GM21390 (cell line): Measurements from ENCODE around the gene RNF144A.
A peak's percentile ranks its signal among the peaks of the same experiment; 100 is the strongest.

Source experiments
- ATAC-seq: cut with Tn5 transposase; IDR thresholded peaks from one replicate; pipeline ENCODE4 v1.9.1; 2021; ENCODE audit not compliant: unreplicated experiment

Gene RNF144A

GRCh38 chr2:7040547-7040946 is 123.3 kb downstream of the RNF144A start:
- no peak for ATAC-seq

DNA sequence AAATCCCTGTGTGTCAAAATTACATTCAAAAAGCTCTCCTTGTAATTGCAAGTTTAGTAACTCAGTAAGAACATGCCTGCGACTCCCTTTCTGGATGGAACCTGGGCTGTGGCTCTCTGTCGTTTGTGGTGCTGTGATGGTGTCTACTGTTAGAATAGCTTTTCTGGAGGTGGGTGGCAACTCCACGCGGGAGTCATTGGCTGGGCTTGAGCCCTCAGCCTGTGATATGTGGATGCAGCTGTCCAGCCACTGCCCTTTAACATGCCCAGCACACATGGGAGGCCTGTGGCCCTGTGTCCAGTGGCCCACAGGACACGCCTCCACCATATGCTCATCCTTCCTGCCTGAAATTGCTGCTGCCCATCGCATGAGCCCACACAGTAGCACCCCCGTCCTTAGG is 124.2 kb downstream of the RNF144A start:
- ATAC-seq = no peak

- ATAC-seq = no peak
Observed at GRCh38 chr2:7043690-7044089, 126.5 kb downstream of the RNF144A start.

DNA sequence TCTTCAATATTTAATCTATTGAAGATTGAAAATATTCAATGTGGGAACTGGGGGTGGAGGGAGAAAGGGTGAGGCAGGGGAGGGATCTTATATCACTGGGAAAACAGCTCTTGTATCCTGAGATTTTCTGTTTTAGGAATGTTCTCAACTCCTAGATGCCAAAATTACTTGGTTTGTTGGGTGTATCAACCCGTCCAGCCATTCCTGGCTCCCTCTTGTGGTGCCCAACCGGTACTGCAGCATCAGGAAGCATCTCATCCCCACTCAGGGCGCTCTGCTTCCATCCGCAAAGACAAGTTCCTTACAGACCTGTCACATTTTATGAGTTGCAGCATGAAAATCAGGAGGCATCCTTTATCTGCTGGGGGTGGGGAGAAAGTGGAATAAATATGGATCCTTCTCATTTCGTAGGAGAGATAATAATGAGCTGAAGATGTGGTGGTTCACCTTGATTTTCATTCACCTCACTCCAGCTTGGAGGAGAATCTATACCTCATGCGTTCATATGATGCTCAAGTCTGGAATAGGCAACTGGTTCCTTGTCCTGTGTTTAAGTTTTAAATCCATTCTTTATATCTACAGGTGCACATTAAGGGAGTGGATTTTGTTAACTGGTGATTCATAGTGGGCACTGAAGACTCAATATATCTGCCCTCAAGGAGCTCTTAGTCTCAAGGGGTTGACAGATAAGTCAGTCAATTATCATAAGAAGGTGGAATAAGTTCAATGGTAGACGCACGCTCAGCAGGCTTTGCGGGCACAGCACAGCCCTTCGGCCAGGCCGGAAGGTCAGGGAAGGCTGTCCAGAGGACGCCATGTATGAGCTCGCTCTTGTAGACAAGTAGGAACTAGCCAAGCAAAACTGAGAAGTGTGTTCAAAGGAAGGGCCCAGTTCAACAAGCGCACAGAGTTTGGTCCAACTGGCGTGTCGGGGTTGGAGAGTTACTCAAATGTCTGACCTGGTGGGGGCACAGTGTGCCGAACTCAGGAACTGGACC is 127.3 kb downstream of the RNF144A start:
- ATAC-seq = peak; percentile 64

DNA sequence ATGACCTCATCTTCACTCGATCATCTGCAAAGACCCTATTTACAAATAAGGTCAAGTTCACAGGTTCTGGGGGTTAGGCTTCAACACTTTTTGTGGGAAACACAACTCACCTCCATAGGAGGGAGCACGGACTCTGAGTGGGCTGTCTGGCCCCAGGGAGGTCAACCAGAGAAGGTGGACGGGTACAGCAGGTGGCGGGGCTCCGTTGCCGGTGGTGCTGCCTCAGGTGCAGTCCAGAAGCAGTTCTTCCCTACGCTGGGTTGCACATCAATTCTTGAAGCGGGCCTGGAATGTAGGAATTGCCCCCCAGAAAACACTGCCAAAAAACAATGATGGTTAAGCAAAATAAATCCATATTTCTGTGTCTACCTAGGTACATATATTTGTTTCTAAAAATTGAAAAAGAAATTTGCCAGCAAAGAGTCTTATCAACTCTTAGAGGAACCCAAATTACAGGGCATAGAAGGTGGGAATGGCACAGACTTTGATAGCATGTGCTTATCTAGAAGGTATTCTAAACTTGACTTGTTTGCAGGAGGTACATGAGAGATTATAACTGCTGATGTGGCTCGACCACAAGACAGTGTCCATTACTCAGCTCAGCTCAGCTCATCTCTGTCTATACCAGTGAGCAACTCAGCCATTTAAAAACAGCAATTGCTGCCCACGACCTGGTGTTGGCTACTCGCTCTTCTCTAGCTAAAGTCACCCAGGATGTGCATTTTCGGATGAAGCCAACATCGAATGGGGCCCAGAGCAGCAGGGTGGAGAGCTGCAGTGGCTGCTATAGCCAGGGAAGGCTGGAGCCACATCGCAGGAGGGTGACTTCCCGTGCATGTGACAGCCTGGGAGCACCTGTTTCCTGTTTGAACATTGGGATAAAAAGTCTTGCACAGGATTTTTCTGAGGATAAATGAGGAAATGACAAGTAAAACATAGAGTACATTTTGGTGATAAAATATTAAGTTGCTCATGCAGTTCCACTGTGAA is 128.7 kb downstream of the RNF144A start:
- no peak for ATAC-seq

DNA sequence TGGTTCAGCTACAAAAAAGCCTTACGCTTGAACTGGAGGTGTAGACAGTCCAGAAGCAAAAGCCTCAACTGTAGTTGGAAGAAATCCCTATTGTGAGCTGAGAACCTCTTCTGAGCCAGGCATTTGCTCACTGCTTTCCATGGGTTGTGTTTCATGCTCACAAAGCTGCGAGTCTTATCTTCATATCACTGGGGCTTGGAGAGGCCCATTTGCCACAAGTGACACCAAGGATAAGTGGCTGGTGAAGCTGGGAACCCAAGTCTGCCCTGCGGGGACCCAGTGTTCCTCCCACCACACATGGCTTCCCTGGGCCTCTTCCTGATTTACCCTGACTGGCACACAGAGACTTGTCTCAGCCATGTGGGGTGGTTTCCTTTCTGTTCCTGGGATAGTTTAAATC is 130.4 kb downstream of the RNF144A start:
- ATAC-seq = no peak

GRCh38 chr2:7048762-7049294 is 131.6 kb downstream of the RNF144A start:
- ATAC-seq = no peak

GRCh38 chr2:7052404-7052803 is 135.2 kb downstream of the RNF144A start:
- peak; percentile 84 for ATAC-seq

DNA sequence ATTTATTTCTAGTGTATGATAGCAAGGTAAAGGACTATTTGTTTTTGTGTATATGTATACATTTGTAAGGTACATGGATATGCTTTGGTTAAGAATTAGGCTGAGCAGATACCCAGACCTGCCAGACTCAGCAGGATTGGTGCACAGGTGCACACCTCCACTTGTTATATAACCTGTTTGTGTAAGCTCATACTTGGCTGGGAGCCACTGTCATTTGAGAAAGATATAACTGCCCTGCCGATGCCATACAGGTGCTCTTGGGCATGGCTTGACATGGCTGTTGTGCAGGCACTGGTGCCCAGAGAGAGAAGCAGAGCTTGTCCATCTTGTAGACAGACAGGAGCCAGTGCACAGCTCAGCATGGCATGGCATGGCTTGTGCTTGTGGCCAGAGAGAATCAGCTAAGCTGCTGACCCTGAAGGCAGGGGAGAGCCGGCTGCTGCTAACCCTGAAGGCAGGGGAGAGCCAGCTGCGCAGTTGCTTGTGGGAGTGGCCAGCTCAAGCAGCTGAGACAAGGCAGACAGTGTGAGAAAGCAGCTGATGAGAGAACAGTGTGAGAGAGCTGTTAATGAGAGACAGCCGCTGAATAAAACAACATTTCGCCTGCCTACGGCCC is 136.5 kb downstream of the RNF144A start:
- no peak for ATAC-seq

- ATAC-seq = peak; percentile 63
Observed at GRCh38 chr2:7057865-7058400, 140.7 kb downstream of the RNF144A start.

DNA sequence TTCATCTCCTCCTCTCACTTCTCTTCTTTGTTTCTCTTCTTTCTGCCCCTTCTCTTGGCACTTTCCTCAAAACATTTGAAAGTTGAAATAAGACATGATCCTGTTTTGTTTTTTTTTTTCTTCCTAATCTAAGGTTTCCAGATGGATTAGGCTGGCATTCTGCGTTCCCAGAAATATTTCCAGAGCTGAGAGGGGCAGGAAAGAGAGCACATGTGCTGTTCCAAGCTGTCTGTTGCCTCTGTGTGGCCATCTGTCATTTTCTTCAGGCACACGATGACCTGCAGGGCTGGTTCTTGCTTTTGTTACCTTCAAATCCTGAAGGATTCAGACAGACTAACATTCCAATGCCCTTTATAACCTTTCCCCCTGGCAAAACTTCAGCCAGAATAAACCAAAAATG is 142.9 kb downstream of the RNF144A start:
- no peak for ATAC-seq

DNA sequence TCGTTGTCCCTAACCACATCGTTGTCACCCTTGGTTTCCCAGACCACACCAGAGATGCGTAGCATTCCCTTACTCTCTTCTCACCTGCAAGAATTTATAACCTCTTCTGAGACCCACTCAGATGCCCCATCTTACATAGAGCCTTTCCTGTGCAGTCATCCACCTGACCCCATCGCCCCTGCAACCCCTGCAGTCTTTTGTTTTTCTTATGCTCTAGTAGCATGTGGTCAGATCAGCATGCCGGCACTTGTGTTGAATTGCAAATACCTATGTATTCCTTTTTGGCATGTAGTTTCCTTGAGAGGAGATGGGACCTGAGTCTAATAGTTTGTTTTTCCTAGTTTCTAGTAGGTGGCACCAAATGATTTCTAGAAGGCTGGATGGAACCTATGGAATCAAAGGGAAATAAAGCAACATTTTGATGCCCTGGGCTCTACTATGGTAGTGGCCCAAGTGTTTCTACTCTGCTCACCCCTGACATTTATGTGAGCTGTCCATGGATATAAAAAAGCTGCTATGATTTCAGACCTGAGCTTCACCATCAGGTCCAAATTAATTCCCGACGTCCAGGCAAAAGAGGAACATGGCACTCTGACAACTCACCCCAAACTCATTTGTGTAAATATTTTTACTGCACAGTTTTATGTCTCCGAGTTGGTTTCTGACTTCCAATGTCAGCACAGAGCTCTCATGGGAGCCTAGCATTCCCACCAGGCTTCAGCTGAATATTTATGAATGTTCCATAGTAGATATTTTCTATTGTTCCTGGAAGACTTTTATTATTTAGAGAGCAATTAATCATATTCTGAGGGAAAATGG is 143.6 kb downstream of the RNF144A start:
- no peak for ATAC-seq

DNA sequence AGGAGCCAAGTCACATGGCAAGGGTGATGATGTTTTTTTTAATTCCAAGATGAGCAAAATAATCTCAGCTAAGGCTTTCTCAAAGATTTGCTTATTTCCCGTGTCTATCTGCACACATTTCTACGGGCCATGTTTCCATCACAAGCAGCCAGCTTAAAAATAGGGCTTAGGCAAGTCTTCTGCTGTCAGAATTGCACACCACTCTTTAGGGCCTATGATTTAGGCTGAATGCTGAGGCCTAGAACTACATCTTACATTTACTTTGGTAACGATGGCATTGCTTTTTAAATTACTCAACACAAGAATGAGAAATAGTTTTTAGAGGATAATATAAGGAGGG is 144.2 kb downstream of the RNF144A start:
- no peak for ATAC-seq

DNA sequence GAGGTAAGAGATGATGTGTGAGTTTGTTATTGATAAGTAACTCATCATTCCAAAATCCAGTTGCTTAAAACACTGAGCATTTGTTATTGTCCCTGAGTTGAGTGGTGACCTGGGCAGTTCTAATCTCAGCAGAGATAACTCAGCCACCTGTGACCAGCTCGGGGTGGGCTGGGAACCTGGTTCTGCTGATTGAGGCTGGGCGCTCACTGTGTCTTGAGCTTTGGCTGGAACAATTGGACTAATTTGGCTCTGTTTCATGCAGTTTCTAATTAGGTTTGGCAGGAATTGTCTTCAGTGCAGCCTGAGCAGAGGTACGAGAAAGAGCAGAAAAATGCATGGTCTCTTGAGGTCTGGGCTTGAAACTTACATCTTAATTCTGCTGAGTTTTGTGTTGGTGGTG is 144.7 kb downstream of the RNF144A start:
- no peak for ATAC-seq

DNA sequence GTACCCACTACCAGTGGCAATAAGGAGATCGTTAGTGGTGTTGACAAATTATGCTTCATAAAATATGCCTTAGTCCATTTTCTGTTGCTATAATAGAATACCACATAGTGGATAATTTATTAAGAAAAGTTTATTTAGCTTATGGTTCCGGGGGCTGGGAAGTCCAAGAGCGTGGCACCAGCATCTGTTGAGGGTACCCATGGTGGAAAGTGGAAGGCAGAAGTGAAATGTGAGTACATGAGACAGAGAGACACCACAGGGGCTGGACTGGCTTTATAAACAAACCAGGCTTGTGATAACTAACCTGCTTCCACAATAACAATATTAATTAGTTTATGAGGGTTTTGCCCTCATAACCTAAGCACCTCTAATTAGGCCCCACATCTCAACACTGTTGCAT is 146.6 kb downstream of the RNF144A start:
- no peak for ATAC-seq

DNA sequence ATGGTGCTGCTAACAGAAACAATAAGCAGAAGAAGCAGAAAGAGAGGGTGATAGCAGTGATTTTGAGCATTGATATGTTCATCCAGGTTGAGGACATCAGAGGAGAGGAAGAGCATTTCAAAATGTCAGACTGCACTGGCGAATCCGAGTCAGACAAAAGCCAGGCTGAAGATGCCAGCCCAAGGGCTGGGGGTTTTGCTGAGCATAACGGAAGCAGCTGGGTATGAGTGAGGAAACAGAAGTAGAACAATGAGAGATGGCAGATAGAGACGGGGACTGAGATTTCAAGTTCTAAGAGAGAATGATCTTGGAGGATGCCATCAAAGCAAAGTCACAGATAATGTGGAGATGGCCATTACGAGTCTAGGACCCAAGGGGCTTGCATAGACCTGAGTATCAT is 151.2 kb downstream of the RNF144A start:
- ATAC-seq = no peak

DNA sequence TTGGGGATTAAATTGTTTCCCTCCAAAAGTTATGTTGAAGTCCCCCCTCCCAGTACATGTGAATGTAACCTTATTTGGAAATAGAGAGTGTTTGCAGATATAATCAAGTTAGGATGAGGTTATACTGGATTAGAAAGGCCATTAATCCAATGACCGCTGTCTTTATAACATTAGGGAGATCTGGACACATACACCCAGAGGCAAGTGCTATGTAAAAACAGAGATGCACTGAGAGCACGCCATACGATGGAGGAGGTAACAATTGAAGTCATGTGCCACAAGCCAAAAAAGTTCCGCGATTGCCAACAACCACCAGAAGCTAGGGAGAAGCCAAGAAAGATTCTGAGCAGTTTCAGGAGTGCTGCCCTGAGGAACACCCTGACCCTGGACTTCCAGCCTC is 153.3 kb downstream of the RNF144A start:
- ATAC-seq = no peak

DNA sequence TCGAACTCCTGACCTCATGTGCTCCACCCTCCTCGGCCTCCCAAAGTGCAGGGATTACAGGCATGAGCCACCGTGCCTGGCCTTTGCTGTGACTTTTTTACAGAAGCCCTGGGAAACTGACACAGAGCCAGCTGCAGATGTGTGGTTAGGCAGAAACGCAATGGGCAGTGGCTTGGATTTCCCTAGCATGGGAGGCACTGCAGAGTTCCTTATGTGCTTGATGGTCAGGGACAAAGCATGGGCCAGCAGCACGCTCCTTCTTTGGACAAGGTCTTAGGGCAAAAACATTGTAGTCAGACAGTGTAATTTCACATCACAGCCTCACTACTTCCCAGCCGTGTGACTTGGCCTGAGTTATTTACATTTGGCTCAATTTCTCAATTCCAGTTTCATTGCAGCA is 153.9 kb downstream of the RNF144A start:
- no peak for ATAC-seq

- ATAC-seq = peak; percentile 54
Observed at GRCh38 chr2:7071916-7072556, 154.8 kb downstream of the RNF144A start.
